Suprapubic skin (tissue), 4 donors: Measurements from ENCODE around the gene SLC25A39. TPM values are rescaled to one million over a fixed set of nuclear protein-coding genes. Genes with fewer than 3 reads are reported as not detected.

ENCODE experiments used
- DNase-seq, 2 donors: peaks; one replicate each; pipeline ENCODE4 v3.0.0-alpha.2; 2019; ENCODE audit warnings: low spot score in 2 of 2
- H3K27ac ChIP-seq: fragments of 200-600 bp; sonication (generic); one replicate; pipeline ENCODE4 v1.5.1; 2019
- H3K27me3 ChIP-seq: fragments of 200-600 bp; sonication (generic); one replicate; pipeline ENCODE4 v1.5.1; 2019
- H3K36me3 ChIP-seq: fragments of 200-600 bp; sonication (generic); one replicate; pipeline ENCODE4 v1.5.1; 2019
- H3K4me1 ChIP-seq: fragments of 200-600 bp; sonication (generic); one replicate; pipeline ENCODE4 v1.5.1; 2019
- H3K4me3 ChIP-seq: fragments of 200-600 bp; sonication (generic); one replicate; pipeline ENCODE4 v1.5.1; 2019; ENCODE audit warnings: mild to moderate bottlenecking
- H3K9me3 ChIP-seq: fragments of 200-600 bp; sonication (generic); one replicate; pipeline ENCODE4 v1.5.1; 2019
- CTCF ChIP-seq, 2 donors: fragments of 200-600 bp in 1 of 2; fragments of 450-650 bp in 1 of 2; sonication (generic) in 1 of 2; IDR thresholded peaks; one replicate each; pipeline ENCODE4 v1.5.1; 2016 to 2019; ENCODE audit warnings: antibody characterized with exemption in 2 of 2, mild to moderate bottlenecking in 1 of 2, moderate library complexity in 1 of 2
- EP300 ChIP-seq: sonication (generic); formaldehyde crosslinking; IDR thresholded peaks from one replicate; pipeline ENCODE4 v1.6.1; 2017; ENCODE audit warnings: antibody characterized with exemption
- POLR2A ChIP-seq, 2 donors: fragments of 450-650 bp; IDR thresholded peaks; one replicate each; pipeline ENCODE4 v1.6.1; 2017; ENCODE audit warnings: antibody characterized with exemption in 2 of 2, mild to moderate bottlenecking in 2 of 2, moderate library complexity in 2 of 2
- POLR2AphosphoS5 ChIP-seq, 3 donors: sonication (generic); formaldehyde crosslinking; IDR thresholded peaks; one replicate each; pipeline ENCODE4 v1.6.1; 2017; ENCODE audit warnings: antibody characterized with exemption in 3 of 3
- WGBS: methylation state at CpG from one replicate; pipeline ENCODE4 v1.1.5; 2018; 5-methylcytosine and 5-hydroxymethylcytosine counted together
- total RNA-seq, 4 donors: library from RNA; depleted of rRNA; stranded (reverse); fragments of >200 nt; gene quantifications; one replicate each; pipeline ENCODE4 v1.1.0, GENCODE V29; 2016

Gene SLC25A39
- total RNA-seq, 4 donors from 2014 or later: 94.9 to 132 (median 111) TPM

GRCh38 chr17:44360826-44361225 is 36.2 kb upstream of the SLC25A39 start:
- Histone ChIP-seq H3K4me1 (peaks cover 19% of the 10 kb centered on the region), H3K9me3 (no peaks in the 10 kb centered on the region), H3K36me3 (no peaks in the 10 kb centered on the region), H3K4me3 (no peak overlapping the region), H3K27me3 (peaks cover 6% of the 10 kb centered on the region), H3K27ac (no peak overlapping the region)
- no peak for DNase-seq
- TF ChIP-seq POLR2AphosphoS5 (IDR thresholded peaks at IDR 0.05) (no peak), POLR2A (IDR thresholded peaks at IDR 0.05) (no peak), EP300 (no peak), CTCF (IDR thresholded peaks at IDR 0.05) (no peak)
- 64% methylated on average over 4 of the region's 5 CpGs for WGBS

GRCh38 chr17:44360144-44360533 is 35.5 kb upstream of the SLC25A39 start:
- no peaks in the 10 kb centered on the region for H3K36me3 ChIP-seq
- H3K4me1 ChIP-seq: peaks cover 19% of the 10 kb centered on the region
- H3K4me3 ChIP-seq: no peak overlapping the region
- peaks cover 6% of the 10 kb centered on the region for H3K27me3 ChIP-seq
- no peak for DNase-seq
- H3K9me3 ChIP-seq: no peaks in the 10 kb centered on the region
- H3K27ac ChIP-seq: no peak overlapping the region
- TF ChIP-seq POLR2A (IDR thresholded peaks at IDR 0.05) (no peak), CTCF (IDR thresholded peaks at IDR 0.05) (no peak), EP300 (no peak), POLR2AphosphoS5 (IDR thresholded peaks at IDR 0.05) (no peak)
- WGBS: 53% methylated on average over 6 of the region's 6 CpGs

- no peak for DNase-seq
- H3K9me3 ChIP-seq: no peaks in the 10 kb centered on the region
- H3K4me3 ChIP-seq: no peak overlapping the region
- no peak overlapping the region for H3K27ac ChIP-seq
- TF ChIP-seq EP300 (no peak), CTCF (IDR thresholded peaks at IDR 0.05) (no peak), POLR2AphosphoS5 (IDR thresholded peaks at IDR 0.05) (no peak), POLR2A (IDR thresholded peaks at IDR 0.05) (no peak)
- H3K4me1 ChIP-seq: peaks cover 20% of the 10 kb centered on the region
- peaks cover 6% of the 10 kb centered on the region for H3K27me3 ChIP-seq
- no peaks in the 10 kb centered on the region for H3K36me3 ChIP-seq
- WGBS: 71% methylated on average over 8 of the region's 14 CpGs
These were observed 35.0 kb upstream of the SLC25A39 start for GRCh38 chr17:44359458-44360143.

GRCh38 chr17:44359006-44359405 is 34.4 kb upstream of the SLC25A39 start:
- H3K4me1 ChIP-seq: peaks cover 21% of the 10 kb centered on the region
- WGBS: 65% methylated on average over 6 of the region's 6 CpGs
- no peak for DNase-seq
- no peak overlapping the region for H3K4me3 ChIP-seq
- H3K9me3 ChIP-seq: no peaks in the 10 kb centered on the region
- no peaks in the 10 kb centered on the region for H3K36me3 ChIP-seq
- H3K27ac ChIP-seq: no peak overlapping the region
- TF ChIP-seq EP300 (no peak), POLR2A (IDR thresholded peaks at IDR 0.05) (no peak), CTCF (IDR thresholded peaks at IDR 0.05) (no peak), POLR2AphosphoS5 (IDR thresholded peaks at IDR 0.05) (no peak)
- H3K27me3 ChIP-seq: peaks cover 6% of the 10 kb centered on the region

- H3K36me3 ChIP-seq: peaks cover 4% of the 10 kb centered on the region
- H3K27me3 ChIP-seq: peaks cover 6% of the 10 kb centered on the region
- no peak overlapping the region for H3K27ac ChIP-seq
- TF ChIP-seq CTCF (IDR thresholded peaks at IDR 0.05) (no peak), EP300 (no peak)
- H3K4me1 ChIP-seq: peaks cover 19% of the 10 kb centered on the region
- H3K9me3 ChIP-seq: no peaks in the 10 kb centered on the region
- DNase-seq: peak in 1 of 2 donors; percentile 64
- H3K4me3 ChIP-seq: no peak overlapping the region
- 82% methylated on average over 9 of the region's 9 CpGs for WGBS
These were observed 33.4 kb upstream of the SLC25A39 start for GRCh38 chr17:44358066-44358465.
